IPS-NIHi11 (cell line): ENCODE data around the gene JAKMIP3.

Experiments
- DNase-seq: peaks from one replicate; pipeline ENCODE4 v3.0.0; 2012; ENCODE audit warnings: mixed read lengths, low spot score

JAKMIP3 gene

DNA sequence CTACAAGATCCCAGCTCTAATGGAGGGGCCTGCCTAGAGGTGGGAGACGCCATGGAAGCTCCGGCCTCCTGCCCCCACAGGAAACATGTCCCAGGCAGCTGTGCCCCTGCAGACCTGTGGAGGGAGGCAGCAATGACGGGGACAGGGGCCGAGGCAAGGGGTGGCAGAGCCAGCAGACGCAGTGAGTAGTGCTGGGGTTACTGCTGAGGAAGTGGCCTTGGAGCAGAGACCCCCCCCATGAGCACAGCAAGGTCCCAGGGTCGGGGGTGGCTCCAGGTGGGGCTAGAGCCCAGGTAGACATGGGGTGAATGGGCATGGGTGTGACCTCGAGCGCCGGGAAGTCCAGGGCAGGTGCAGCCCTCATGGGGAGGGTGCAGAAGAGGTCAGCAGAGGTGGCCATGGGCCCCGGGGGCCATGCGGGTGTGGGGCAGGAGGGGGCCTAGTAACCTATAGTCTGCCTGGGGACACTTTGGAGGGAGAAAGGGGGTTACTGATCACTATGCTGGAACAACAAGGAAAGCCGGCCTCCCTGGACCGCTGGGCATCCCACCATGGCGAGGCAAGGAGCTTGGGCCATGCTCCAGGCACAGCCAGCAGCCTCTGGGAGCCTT lies 45.5 kb downstream of the JAKMIP3 start:
- no peak for DNase-seq

DNA sequence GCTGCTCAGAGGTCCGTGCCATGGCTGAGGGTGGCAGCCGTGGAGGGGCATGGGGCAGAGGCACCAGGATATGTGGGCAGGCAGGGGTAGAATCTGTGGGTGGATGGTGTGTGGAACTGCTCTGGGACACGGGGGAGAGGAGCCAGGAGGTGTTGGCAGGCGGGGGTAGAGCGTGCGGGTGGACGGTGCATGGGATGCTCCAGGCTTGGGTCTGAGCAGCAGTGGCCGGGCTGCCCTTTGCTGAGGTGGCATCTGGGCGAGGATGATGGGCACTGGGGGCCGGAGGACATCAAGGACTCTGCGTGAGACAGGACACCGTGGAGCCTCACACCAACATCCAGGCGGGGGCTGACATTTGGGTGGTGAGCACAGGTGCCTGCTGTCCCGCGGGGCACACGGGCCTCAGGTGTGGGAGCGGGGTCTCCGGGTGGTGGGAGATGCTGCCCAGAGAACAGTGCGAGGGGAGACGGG lies 46.2 kb downstream of the JAKMIP3 start:
- DNase-seq: no peak

DNA sequence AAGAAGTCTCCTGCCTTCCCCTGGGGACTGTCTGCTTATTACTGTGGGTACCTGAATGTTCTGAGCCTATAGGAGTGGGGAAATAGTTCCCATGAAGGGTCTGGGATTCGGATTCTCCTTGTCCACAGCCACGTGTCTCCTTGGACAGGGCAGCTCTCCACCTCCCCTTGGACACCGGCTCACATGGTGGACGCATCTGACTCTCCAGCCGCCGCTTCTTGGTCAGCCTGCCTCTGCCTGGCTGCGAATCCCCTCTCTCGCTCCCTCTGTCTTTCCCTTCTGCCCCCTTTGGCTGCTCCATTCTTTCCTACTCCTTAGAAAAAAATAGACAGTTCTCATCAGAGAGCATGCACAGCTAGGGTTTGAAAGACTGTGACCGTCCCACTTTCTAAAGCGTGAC lies 46.9 kb downstream of the JAKMIP3 start:
- no peak for DNase-seq

DNA sequence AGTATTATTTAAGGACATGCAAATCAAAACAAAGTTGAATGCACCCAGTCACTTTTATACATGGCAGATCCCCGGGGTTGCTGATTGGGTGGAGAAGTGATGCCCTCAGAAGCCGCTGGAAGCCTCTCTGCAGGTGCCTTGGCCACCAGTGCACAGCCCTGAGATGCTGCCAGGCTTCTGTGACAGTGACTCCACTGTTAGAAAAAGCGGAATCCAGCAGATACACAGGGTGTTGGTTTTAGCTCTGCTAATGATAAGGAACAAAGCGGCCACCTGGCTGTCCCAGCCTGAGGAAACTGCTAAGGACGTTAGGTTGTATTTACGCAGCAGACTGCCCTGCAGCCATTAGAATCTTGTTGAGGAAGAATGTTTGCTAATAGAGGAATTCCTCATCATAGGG lies 47.5 kb downstream of the JAKMIP3 start:
- DNase-seq: no peak

DNA sequence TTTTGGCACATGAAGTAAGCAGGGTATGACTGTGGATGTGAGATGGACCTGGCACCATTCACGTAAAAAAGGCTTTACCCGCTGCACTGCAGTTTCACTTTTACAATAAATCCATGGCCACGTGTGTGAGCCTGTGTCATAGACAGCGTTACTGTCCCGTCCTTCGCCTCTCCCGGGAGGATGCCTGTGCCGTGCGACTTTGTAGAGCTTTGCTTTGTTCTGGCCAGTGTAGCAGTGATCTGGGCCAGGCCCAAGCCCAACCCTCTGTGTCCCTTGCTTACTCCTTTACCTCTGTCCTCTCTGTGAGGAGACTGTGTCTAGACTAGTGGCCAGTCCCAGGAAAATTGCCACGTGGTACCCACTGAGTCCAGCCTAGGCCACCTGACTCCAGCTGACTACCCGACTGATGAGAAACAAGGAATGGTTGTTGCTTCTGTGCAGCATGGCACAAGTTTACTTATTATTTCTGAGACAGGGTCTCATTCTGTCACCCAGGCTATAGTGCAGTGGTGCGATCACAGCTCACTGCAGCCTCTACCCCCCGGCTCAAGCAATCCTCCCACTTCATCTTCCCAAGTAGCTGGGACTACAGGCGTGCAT lies 48.1 kb downstream of the JAKMIP3 start:
- no peak for DNase-seq

DNA sequence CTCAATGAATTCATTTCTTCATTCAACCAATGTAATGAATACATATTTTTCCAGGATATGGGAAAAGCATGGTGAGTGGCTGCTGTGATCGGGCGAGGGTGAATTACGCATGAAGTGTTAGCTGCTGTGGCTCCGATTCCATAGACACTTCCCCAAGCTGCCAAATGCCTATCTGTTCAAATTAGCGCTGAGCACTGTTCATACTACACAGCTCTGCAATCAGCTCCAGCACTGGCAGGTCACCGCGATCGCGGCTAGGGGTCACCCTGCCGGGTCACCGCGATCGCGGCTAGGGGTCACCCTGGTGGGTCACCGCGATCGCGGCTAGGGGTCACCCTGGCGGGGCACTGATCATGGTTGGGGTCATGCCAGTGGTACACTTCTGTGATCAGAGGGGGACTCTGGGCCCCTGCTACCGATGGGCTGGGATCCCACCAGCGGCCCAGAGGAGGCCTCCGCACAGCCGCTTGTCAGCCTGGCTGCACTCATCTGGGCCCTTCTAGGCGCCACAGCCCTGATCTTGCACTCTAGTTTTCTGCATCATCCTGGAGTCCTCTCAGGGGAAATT lies 49.3 kb downstream of the JAKMIP3 start:
- no peak for DNase-seq
